Measurements from ENCODE around the gene CCNF.

CCNF gene

DNA sequence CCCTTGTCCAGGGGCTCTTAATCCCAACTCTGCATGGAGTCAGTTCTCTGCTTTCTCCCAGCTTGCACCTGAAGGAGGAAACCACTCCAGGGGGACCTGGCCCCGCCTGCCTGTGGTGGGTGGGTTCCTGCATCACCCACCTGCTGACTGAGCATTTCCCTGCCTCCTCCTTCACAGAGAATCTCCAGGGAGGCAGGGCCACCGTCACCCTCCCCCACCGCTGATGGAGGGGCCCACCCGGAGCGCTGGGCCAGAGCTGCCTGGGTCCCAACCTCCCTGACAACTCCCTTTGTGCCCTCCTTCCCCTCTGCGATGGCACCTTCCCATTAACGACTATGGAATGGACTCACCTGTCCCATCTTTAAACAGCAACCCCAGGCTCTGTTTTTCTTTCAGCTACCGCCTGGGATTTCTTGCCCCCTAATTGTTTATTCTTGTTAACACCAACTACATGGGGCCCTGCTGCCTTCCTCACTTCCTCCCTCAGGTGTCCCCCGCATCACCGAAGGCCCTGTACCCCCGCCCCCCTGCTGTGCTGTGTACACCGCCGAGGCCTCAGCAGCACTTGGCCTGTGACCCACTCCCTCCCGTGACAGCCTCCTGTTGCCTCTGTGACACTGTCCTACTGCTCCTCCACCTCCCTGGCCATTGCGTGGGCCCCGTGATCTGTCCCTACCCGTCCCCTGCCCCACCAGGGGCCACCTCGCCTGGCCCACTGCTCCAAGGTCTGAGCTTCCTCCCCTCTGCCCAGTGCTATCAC lies 29.8 kb downstream of the CCNF start:
- no peak for DNase-seq

DNA sequence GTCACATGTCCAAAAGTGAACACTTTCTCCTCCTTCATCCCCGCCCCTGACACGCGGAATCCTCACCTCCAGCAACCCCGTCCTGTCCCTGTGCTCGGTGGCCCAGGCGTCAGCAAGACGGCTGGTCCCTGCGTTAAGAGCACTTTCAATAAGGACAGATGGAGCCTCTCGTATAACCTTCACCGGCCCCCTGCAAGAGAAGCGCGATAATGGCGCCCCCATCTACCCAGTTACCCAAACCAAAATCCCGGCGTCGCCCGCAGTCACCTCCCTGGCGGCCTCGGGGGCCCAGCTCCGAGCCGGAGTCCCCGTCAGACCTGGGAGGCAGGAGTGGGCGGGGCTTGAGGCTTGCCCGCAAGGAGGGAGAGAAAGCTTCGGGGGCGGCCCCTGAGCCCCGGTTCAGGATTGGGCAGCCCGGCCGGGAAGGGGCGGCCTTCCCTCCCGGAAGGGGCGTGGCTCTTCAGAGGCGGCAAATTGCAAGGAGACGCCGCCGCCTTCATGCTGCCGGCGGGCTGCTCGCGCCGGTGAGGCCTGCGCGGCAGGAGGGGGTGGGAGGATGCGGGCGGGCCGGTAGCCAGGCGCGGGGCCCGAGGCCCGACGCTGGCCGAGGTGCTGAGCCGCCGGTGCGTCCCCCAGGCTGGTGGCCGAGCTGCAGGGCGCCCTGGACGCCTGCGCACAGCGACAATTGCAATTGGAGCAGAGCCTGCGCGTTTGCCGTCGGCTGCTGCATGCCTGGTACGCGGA lies 30.6 kb downstream of the CCNF start, which contains the start of gene TEDC2:
TSS of gene TEDC2 (plus strand) at position 463 of the 744 bp plus-strand sequence. CDS start at position 499, 36 bp downstream.
- peak; percentile 98 to 99 for DNase-seq

DNA sequence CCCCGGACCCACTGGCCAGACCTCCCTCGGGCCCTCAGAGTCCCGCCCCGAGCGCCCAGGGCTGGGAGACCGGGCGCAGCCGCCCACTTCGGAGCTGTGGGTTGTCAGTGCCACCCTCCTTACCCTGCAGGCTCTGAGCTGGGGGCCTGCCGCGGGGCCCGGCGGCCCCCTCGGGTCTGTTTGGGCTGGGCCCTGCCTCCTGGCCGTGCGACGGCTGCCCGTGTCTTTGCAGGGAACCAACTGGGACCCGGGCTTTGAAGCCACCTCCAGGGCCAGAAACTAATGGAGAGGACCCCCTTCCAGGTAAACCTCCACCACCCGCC lies 31.1 kb downstream of the CCNF start:
- DNase-seq = no peak

GRCh38 chr16:2460916-2461315 lies 31.7 kb downstream of the CCNF start:
- no peak for DNase-seq

DNA sequence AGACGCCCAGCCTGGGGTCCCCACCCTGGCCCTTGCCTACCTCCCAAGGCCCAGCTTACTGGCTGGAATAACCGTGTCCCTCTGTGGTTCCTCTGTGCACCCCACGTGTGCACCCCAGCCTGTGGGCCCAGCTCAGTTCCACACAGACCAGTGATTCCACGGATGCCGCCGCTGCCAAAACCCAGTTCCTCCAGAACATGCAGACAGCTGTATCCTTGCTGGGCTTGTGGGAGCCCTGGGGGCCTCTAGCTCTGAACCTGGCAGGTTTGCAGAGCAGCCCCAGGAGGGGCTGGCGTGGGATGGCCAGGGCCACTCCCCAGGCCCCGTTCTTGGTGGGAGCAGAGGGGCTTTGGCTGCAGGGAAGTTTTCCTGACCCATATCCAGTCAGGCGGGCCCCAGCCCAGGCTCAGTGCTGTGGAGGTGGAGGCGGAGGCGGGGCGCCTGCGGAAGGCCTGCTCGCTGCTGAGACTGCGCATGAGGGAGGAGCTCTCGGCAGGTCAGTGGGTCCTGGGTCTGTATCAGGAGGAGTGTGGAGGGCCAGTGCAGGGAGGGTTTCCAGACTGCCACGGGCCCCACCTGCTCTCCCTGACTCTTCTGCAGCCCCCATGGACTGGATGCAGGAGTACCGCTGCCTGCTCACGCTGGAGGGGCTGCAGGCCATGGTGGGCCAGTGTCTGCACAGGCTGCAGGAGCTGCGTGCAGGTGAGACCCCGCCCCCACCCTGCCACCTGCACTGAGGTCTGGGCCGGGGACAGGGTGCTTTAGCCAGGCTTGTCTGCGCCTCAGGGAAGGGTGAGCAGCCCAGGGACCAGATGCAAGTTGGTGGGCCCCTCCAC lies 33.0 kb downstream of the CCNF start:
- no peak for DNase-seq

GRCh38 chr16:2464333-2464732 lies 35.1 kb downstream of the CCNF start:
- DNase-seq = no peak

DNA sequence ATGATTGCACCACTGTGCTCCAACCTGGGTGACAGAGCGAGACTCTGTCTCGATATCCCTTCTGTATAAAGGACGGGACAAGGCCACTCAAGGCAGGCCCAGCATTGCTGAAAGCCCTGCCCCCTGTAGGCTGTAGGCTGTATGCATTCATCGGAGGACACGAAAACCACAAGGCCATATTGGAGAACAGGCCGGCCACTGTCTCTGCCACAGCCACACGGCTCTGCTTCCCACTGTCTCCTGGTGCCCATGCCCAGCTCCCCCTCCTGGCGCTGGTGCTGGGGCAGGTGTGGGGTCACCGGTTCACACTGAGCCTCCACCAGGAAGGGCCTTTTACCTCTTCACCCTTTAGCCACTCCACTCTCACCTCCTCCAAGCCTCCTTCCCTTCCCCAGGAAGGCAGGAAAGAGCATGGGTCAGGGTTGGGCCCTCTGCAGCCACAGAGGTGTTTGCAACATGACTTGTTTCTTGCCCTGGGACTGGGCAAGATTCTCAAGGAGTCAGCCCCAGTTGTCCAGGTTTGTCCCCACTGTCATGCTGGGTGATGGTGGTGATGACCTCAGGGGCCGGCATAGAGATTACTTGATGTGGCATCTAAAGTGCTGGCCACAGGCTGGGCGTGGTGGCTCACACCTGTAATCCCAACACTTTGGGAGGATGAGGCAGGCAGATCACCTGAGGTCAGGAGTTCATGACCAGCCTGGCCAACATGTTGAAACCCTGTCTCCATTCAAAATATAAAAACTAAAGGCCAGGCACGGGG lies 36.6 kb downstream of the CCNF start:
- no peak for DNase-seq

DNA sequence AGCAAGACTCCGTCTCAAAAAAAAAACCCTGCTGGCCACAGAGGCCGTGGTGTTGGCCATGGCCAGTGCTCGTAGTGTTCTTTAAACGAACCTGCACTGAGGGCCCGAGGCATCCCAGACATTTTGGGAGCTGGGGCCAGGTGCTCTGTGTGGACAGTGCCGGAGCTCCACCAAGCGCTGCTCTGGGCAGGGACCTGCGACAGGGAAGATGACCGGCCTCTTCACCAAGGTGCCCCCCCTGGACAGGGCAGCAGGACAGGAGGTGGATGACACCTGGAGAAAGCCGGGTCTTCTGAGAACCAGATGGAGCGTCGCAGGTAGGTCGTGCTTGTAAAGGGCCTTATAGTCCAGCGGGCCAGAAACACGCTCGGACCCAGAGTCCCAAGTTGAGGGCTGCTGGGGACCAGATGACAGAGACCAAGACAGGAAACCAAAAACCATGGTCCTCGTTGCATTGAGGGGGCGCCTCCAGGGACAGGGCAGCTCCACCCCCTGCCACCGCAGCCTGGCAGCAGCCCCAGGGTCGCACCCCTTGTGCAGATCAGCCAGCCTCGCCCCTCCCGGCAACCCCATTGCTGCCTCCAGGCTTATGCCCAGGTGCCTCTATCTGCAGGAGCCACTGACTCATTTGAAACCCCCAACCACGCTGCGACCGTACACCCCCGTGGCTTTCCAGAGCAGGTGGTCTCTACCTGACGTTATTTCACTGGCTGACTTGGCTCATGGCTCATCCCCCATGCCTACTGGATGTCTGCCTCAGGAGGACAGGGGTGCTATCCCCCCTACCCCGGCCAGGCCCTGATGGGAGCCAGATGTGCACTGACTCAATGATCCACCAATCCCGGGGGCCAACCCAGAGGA lies 37.6 kb downstream of the CCNF start:
- no peak for DNase-seq

GRCh38 chr16:2467528-2468232 lies 38.4 kb downstream of the CCNF start:
- DNase-seq = peak; percentile 44 to 49

GRCh38 chr16:2468233-2468724 lies 39.0 kb downstream of the CCNF start:
- DNase-seq = no peak

DNA sequence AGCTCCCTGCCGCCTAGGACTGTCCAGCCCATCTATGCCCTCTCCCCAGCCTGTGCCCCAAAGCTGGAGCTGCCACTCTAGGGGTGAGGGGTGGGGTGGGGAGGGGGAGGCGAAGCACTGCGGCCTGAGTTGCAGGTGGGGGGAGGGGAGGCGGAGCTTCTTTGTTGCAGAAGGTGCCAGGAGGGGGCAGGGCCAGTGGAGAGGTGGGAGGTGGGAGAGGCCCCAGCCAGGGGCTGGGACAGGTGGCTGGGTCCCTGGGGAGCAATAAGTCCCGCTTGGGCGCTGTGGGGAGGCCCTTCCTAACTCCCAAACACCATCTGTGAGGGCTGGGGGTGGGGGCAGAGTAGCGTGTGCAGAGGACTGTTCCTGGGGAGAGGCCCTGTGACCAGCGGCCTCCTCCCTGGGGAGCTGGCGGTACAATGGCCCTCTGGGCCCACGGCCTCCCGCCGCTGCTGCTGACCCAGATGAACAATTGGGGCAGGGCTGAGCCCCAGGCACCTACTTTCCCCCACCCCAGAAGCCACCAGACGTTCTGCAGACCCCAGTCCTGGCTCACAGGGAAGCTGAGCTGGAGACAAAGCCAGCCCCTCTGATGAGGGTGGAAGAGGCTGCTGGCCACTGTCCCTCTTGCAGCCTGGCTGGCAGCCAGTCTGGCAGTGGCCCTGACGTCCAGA lies 39.6 kb downstream of the CCNF start:
- no peak for DNase-seq

DNA sequence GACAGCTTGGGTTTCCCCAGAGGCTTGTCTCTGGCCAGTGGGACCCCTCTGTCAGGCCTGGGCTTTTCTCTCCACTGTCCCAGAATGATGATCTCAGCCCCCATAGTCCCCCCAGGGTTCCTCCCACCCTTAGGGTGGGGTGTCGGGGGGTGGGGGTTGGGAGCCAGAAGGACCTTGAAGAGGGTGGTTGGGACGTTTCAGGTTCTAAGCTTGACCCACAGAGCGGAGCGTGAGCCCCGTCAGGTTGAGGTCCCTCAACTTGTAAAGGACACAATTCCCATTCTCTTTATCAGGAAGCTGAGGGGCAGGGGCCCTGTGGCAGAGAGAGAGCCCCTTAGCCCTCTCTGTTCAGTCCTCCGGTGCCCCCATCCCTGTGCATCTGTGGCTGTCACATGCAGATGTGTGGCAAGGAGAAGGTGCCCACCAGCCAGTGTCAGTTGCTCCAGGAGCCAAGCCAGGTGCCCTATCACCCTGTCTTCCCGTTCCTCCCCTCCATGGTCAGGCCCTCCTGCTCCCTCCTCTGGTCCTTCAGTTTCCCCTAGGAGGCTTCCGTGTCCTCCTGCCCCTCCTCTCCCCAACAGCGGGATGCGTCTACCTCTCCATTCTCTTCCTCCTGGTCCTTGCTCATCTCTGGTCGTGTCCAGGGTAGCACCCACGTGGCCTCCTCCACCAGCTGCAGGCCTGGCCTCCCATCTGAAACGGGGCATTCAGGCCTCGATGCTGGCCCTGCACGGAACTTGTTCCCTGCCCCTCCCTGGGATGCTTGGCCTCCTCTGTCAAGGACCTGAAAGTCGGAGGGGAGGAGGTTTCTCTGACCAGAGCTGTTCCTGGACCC lies 40.4 kb downstream of the CCNF start:
- no peak for DNase-seq

DNA sequence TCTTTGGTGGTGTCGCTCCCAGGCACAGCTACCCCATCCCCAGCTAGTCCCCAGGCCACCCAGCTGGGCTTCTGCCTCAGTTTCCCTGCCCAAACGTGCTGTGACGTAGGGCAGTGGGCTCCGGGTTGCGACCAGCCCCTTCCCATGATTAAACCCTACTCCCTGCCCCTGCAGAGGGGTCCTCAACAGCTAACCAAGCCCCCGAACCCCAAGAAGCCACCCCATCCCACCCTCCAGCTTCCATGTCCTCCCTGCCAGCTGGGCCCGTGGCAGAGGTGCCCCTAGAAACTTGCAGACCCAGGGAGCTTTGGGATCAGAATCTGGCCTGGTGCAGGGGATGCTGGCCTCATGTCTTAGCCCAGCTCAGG lies 41.0 kb downstream of the CCNF start:
- no peak for DNase-seq

DNA sequence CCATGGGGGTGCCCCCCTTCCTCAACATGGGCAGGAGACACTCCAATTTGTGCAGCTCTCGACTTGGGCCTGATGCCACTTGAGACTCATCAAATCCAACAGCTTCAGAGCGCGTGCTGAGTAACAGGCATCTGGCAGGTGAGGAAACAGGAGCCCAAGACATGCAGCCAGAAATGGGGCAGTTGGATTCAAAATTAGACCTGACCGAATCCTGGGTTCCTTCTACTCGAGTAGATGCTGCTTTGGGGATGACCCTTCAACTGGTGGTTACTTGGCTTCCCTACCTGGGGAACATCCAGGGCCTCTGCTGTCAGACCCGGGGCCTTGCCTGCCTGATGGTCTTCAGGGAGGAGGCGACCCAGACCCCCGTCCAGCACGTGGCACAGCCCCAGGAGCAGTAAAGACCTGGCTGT lies 41.4 kb downstream of the CCNF start:
- peak in 1 of 2 experiments; percentile 26 for DNase-seq

- no peak for DNase-seq
These were observed 41.9 kb downstream of the CCNF start, which contains the start of gene NTN3 for GRCh38 chr16:2471016-2471652. NTN3 (plus strand) TSS chr16:2471297; CDS start chr16:2471702, 405 bp downstream.

DNA sequence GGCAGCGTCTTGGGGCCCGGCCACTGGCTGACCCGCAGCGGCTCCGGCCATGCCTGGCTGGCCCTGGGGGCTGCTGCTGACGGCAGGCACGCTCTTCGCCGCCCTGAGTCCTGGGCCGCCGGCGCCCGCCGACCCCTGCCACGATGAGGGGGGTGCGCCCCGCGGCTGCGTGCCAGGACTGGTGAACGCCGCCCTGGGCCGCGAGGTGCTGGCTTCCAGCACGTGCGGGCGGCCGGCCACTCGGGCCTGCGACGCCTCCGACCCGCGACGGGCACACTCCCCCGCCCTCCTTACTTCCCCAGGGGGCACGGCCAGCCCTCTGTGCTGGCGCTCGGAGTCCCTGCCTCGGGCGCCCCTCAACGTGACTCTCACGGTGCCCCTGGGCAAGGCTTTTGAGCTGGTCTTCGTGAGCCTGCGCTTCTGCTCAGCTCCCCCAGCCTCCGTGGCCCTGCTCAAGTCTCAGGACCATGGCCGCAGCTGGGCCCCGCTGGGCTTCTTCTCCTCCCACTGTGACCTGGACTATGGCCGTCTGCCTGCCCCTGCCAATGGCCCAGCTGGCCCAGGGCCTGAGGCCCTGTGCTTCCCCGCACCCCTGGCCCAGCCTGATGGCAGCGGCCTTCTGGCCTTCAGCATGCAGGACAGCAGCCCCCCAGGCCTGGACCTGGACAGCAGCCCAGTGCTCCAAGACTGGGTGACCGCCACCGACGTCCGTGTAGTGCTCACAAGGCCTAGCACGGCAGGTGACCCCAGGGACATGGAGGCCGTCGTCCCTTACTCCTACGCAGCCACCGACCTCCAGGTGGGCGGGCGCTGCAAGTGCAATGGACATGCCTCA lies 42.6 kb downstream of the CCNF start:
- no peak for DNase-seq

DNA sequence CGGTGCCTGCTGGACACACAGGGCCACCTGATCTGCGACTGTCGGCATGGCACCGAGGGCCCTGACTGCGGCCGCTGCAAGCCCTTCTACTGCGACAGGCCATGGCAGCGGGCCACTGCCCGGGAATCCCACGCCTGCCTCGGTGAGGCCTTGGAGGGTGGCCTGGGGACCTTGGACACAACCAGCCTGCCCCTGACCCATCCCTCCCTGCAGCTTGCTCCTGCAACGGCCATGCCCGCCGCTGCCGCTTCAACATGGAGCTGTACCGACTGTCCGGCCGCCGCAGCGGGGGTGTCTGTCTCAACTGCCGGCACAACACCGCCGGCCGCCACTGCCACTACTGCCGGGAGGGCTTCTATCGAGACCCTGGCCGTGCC lies 43.2 kb downstream of the CCNF start:
- DNase-seq = no peak

Data from activated CD4-positive, alpha-beta T cell treated with anti-CD3 and anti-CD28 coated beads, Interleukin-2, amount 50 U/mL, for 48 hours (primary cell).